GM23248 (cell line): Measurements from ENCODE around the gene RALB.

Source experiments
- EZH2 ChIP-seq: fragments of 200-600 bp; sonication (generic); IDR thresholded peaks from 2 replicates; pipeline ENCODE4 v1.6.1; 2018; ENCODE audit warnings: antibody characterized with exemption, mild to moderate bottlenecking; ENCODE audit not compliant: insufficient read depth, poor library complexity, severe bottlenecking
- EZH2phosphoT487 ChIP-seq: fragments of 200-600 bp; sonication (generic); IDR thresholded peaks from 2 replicates; pipeline ENCODE4 v1.6.1; 2018; ENCODE audit warnings: antibody characterized with exemption, moderate library complexity, mild to moderate bottlenecking, low read depth; ENCODE audit not compliant: insufficient read depth

DNA sequence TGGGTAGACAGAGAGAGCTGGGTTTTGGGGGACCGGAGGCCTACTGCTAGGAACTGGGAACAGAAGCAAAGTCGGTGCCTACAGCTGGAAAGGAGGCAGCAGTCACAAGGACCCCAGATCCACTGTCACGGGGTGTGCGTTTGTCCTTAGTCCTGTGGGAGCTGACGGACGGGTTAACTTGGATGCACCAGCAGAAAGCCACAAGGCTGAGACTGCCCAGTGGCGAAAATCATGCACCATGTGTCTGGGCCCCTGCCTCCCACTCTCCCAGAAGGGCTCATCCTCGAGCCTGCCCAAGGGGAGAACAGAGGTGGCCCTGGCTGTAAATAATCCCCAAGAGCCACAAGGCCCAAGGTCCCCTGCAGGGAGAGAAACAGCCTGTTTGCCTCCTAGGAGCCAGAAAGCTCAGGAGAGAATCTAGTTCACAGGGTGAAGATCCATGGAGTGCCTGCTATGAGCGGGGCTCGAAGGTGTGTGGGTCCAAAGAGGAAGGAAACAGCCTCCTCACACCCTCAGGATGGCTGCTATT is 11.7 kb upstream of the RALB start:
- TF ChIP-seq EZH2 (no peak), EZH2phosphoT487 (no peak)
